IPS-NIHi7 (cell line): ENCODE measurements around the gene BBS10.
"Not testable (repeated sequence)": the region's sequence is repeated elsewhere in the genome, so short reads cannot be mapped to it uniquely, and the experiment has no call there.

ENCODE experiments used
- DNase-seq: peaks from one replicate; pipeline ENCODE4 v3.0.0; 2012; ENCODE audit warnings: mixed read lengths; ENCODE audit errors: extremely low spot score

The BBS10 gene

GRCh38 chr12:76329606-76330005 is 18.6 kb downstream of the BBS10 start:
- DNase-seq = no peak

- no peak for DNase-seq
Observed at GRCh38 chr12:76329159-76329558, 19.1 kb downstream of the BBS10 start.

DNA sequence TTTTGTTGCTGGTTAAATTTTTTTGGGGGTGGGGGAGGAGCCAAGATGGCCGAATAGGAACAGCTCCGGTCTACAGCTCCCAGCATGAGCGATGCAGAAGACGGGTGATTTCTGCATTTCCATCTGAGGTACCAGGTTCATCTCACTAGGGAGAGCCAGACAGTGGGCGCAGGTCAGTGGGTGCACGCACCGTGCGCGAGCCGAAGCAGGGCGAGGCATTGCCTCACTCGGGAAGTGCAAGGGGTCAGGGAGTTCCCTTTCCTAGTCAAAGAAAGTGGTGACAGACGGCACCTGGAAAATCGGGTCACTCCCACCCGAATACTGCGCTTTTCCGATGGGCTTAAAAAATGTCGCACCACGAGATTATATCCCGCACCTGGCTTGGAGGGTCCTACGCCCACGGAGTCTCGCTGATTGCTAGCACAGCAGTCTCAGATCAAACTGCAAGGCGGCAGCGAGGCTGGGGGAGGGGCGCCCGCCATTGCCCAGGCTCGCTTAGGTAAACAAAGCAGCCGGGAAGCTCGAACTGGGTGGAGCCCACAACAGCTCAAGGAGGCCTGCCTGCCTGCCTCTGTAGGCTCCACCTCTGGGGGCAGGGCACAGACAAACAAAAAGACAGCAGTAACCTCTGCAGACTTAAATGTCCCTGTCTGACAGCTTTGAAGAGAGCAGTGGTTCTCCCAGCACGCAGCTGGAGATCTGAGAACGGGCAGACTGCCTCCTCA is 28.5 kb downstream of the BBS10 start:
- not testable (repeated sequence) for DNase-seq

DNA sequence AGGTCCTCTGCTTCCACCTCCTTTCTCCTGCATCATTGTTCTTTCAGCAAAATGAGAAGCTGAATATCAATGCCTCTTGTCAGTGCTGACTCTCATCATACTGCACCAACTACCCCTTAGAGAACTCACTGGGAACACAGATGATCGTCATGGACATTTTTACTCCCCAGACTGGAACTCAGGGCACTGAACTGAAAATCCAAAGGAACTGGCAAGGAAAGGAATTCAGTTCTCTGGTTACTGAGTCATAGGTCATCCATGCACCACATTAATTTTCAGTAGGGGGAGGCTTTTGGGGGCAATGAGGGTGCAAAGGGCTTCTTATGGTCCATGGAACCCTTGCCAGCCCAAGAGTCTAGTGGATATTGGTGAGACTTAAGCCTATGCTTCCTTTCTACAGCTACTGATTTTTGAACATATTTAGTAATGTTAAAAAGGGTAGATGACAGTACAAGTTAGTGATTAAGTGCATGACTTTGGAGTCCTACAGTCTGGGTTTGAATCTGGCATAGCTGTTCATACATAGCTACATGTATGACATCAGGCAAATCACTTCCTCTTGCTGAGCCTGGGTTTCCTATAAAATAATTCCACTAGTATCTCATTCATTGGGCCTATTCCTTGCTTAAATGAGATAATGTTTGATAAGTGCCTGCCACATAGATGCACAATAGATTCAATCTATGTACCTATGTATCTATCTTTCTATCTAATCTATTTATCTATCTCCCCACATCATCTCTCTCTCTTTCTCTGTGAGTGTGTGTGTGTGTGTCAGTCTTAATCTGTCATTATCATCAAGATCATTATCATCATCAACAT is 29.2 kb downstream of the BBS10 start:
- no peak for DNase-seq

DNA sequence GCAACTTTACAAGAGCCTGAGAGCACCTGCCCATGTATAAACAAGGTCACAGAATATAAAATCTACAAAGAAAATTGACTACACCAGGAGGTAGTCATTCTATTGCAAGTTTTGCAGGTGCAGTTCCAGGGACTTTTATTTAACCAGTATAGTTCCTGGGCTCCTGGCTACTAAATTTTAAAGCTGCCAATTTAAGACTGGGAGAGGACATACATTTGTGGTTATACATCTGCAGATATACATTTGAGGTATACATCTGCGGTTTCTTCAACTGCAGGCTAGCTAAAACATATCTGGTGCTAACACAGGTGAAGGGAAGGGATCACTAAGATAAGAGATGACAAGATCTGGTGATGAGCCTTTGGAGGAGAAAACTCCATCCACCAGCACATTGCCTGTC is 30.2 kb downstream of the BBS10 start:
- no peak for DNase-seq

GRCh38 chr12:76316468-76316867 is 31.7 kb downstream of the BBS10 start:
- DNase-seq = no peak

DNA sequence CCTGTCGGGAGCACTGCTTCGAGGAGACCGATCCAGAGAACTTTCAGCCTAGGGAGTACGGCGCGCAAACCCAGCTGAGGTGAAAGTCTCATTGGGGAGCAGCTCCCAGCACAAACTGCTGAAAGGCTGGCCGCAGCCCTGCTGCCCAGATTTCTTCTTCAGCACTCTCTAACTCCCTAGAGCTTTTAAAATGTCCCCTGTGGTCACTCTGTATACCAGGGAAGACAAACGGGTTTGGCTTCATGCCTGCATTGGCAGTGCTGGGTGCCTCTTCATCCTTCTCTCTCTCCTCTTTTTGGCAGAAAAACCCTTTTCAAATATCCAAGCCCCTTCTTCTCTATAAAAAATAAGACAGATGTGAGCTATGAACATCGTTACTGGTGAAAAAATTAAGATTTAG is 34.9 kb downstream of the BBS10 start:
- DNase-seq = no peak

- no peak for DNase-seq
Observed at GRCh38 chr12:76312315-76312714, 35.9 kb downstream of the BBS10 start.

DNA sequence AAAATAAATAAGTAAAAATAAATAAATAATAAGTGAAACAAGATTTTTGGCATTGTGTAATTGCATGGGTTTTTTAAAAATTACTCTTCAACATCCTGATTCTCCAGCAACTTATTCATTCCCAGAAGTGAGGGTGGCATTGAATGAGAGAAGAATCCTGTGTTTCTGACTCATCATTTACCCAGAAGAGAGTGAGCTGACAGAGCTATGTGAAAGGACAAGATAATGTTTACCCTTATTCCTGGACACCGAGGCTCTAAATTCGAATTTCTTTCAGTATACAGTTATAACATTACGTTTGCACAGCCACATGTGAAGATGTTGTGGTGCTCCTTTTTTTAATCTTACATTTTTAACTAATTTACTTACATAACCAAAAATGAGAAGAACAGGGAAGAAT is 36.4 kb downstream of the BBS10 start:
- no peak for DNase-seq

GRCh38 chr12:76310110-76310509 is 38.1 kb downstream of the BBS10 start:
- DNase-seq = no peak

DNA sequence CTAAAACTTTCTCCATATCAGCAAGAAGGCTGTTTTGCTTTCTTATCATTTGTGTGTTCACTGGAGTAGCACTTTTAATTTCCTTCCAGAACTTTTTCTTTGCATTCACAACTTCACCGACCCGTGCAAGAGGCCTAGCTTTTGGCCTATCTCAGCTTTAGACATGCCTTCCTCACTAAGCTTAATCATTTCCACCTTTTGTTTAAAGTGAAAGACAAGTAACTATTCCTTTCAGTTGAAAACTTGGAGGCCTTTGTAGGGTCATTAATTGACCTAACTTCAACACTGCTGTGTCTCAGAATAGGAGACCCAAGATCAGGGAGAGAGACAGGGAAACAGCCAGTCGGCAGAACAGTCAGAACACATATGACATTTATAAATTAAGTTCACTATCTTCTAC is 39.3 kb downstream of the BBS10 start:
- DNase-seq = no peak

- no peak for DNase-seq
Observed at GRCh38 chr12:76307083-76307482, 41.1 kb downstream of the BBS10 start.

DNA sequence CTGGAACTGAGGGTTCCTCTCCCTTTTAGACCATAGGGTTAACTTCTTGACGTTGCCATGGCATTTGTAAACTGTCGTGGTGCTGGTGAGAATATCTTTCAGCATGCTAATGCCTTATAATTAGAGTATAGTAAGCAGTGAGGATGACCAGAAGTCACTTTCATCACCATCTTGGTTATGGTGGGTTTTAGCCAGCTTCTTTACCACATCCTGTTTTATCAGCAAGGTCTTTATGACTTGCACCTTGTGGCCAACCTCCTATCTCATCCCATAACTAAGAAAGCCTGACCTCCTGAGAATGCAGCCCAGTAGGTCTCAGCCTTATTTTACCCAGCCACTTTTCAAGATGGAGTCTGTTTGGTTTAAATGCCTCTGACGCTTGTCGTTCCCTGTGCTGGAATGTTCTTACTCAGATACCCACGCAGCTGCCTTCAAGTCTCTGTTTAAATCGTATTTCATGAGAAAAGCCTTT is 44.2 kb downstream of the BBS10 start:
- no peak for DNase-seq

DNA sequence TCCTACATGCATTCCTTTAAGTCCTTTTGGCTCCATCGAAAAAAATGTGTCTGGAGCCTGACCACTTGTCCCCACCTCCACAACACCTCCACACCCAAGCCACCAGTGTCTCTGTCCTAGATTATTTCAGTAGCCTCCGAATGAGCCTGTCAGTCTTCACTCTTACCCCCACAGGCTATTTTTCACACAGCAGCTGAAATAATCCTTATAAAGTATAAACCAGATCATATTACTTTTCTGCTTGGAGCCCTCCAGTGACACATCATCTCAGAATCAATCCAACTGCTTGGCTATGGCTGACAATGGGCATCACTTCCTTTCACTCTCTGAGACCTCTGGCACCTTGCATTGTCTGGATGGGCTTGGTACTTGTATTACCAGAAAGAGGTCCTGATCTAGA is 44.9 kb downstream of the BBS10 start:
- no peak for DNase-seq

GRCh38 chr12:76300297-76300665 is 47.9 kb downstream of the BBS10 start:
- no peak for DNase-seq

GRCh38 chr12:76299536-76300296 is 48.5 kb downstream of the BBS10 start:
- DNase-seq = peak; percentile 41
